Fibroblast of lung (primary cell): ENCODE measurements around the gene DNAJC17.

Experiments
- EZH2 ChIP-seq: IDR thresholded peaks from 2 replicates; pipeline ENCODE4 v1.5.1; 2012; ENCODE audit warnings: low read length, control low read depth, mild to moderate bottlenecking; ENCODE audit errors: missing control alignments
- TF ChIP-seq, protein P1 (sequence below), 2 donors: IDR thresholded peaks in 1 of 2; conservative IDR thresholded peaks in 1 of 2; 1 replicate in 1 of 2; 2 replicates in 1 of 2; pipeline ENCODE4 v1.5.1; 2011 to 2012; ENCODE audit warnings: low read length in 2 of 2, control low read depth in 1 of 2, inconsistent platforms in 1 of 2, low read depth in 1 of 2, mild to moderate bottlenecking in 1 of 2

DNA sequence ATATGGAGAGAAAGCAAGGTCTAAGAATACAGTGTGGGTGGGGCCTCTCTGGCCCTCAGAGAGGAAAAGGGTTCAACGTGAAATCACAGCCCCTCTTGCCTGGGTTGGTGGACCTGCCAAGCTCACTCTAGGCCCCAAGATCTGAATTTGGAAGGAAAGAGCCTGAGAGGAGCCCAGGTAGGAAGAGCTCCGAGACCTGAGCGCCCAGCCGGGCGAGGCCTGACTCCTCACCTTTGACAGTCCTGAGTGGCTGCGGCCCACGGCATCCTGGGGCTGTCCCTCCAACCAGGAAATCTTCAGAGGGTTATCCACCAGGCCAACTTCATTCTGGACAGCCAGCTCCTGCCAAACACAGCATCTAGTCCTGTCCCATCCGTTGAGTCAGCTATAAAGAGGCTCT, 33.8 kb downstream of the DNAJC17 start:
- TF ChIP-seq EZH2: no peak
- TF ChIP-seq, protein P1, sequence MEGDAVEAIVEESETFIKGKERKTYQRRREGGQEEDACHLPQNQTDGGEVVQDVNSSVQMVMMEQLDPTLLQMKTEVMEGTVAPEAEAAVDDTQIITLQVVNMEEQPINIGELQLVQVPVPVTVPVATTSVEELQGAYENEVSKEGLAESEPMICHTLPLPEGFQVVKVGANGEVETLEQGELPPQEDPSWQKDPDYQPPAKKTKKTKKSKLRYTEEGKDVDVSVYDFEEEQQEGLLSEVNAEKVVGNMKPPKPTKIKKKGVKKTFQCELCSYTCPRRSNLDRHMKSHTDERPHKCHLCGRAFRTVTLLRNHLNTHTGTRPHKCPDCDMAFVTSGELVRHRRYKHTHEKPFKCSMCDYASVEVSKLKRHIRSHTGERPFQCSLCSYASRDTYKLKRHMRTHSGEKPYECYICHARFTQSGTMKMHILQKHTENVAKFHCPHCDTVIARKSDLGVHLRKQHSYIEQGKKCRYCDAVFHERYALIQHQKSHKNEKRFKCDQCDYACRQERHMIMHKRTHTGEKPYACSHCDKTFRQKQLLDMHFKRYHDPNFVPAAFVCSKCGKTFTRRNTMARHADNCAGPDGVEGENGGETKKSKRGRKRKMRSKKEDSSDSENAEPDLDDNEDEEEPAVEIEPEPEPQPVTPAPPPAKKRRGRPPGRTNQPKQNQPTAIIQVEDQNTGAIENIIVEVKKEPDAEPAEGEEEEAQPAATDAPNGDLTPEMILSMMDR (conservative IDR thresholded peaks at IDR 0.05 in 1 of 2, IDR thresholded peaks at IDR 0.05 in 1 of 2; ENCODE audit: low read depth in 1 of 2, low read length in 2 of 2): no peak
